BJ (cell line): Measurements from ENCODE around the gene FOSL2. TPM values are rescaled to one million over a fixed set of nuclear protein-coding genes. Genes with fewer than 3 reads are reported as not detected.

Experiments used
- CTCF ChIA-PET: fragments of 350-600 bp; formaldehyde crosslinking; extraction: SDS; loops from one replicate; lab custom pipeline; 2021; ENCODE audit warnings: antibody characterized with exemption, inconsistent platforms; lab: Yijun Ruan, JAX
- POLR2A ChIA-PET: fragments of 300-600 bp; sonication (Branson Sonifier 250); formaldehyde crosslinking; extraction: SDS; loops from one replicate; lab custom pipeline; 2021; ENCODE audit warnings: antibody characterized with exemption; lab: Charles Lee
- DNase-seq: peaks from one replicate; pipeline ENCODE4 v3.0.0-alpha.2; 2011; ENCODE audit warnings: low read depth
- H3K27me3 ChIP-seq: 2 replicates; pipeline ENCODE4 v1.6.0; 2011; ENCODE audit warnings: low read length; ENCODE audit not compliant: control insufficient read depth, insufficient read depth
- H3K36me3 ChIP-seq: 2 replicates; pipeline ENCODE4 v1.5.1; 2011; ENCODE audit warnings: low read length; ENCODE audit not compliant: control insufficient read depth, insufficient read depth
- H3K4me3 ChIP-seq: 2 replicates; pipeline ENCODE4 v1.5.1; 2011; ENCODE audit warnings: low read depth, mild to moderate bottlenecking, control low read depth, low read length
- CTCF ChIP-seq: IDR thresholded peaks from 2 replicates; pipeline ENCODE4 v1.5.1; 2011; ENCODE audit warnings: low read depth, mild to moderate bottlenecking, control low read depth, inconsistent platforms, low read length, moderate library complexity; ENCODE audit not compliant: insufficient read depth
- polyA plus RNA-seq: library from polyadenylated mRNA; depleted of rRNA; stranded (reverse); fragments of >200 nt; gene quantifications from 2 replicates; pipeline ENCODE4 v1.2.3, GENCODE V29; 2011

Gene FOSL2
- polyA plus RNA-seq, 1 experiment, result 52.5 TPM

- H3K36me3 ChIP-seq, result no peaks in the 10 kb centered on the region
- H3K4me3 ChIP-seq, result no peak overlapping the region
- H3K27me3 ChIP-seq, result no peaks in the 10 kb centered on the region; the same call in 1 of the 2 replicates
- no peak for TF ChIP-seq CTCF
- no peak for DNase-seq
- ChIA-PET CTCF (no interaction called here), POLR2A (no interaction called here)
These were observed 18.8 kb upstream of the FOSL2 start for GRCh38 chr2:28373854-28374253.

GRCh38 chr2:28374331-28374730 lies 18.3 kb upstream of the FOSL2 start:
- ChIA-PET POLR2A (no interaction called here), CTCF (no interaction called here)
- H3K27me3 ChIP-seq, result no peaks in the 10 kb centered on the region; the same call in 1 of the 2 replicates
- H3K36me3 ChIP-seq, result no peaks in the 10 kb centered on the region
- H3K4me3 ChIP-seq, result no peak overlapping the region
- TF ChIP-seq CTCF, result no peak
- no peak for DNase-seq

- ChIA-PET POLR2A (no interaction called here), CTCF (no interaction called here)
- TF ChIP-seq CTCF, result no peak
- no peak for DNase-seq
- no peak overlapping the region for H3K4me3 ChIP-seq
- H3K27me3 ChIP-seq, result no peaks in the 10 kb centered on the region; the same call in 1 of the 2 replicates
- no peaks in the 10 kb centered on the region for H3K36me3 ChIP-seq
These were observed 17.4 kb upstream of the FOSL2 start for GRCh38 chr2:28375236-28375635.

GRCh38 chr2:28375742-28376631 lies 16.7 kb upstream of the FOSL2 start:
- Histone ChIP-seq H3K4me3 (no peak overlapping the region), H3K36me3 (no peaks in the 10 kb centered on the region), H3K27me3 (no peaks in the 10 kb centered on the region; the same call in 1 of the 2 replicates)
- ChIA-PET POLR2A (no interaction called here), CTCF (interaction anchor here (1.1 kb wide), 1 partner anchor 16 kb away, joined by 4 read pairs; no protein-coding TSS in a partner anchor)
- no peak for DNase-seq
- TF ChIP-seq CTCF, result no peak

- Histone ChIP-seq H3K36me3 (no peaks in the 10 kb centered on the region), H3K27me3 (no peaks in the 10 kb centered on the region; the same call in 1 of the 2 replicates), H3K4me3 (no peak overlapping the region)
- DNase-seq, result no peak
- ChIA-PET CTCF (no interaction called here), POLR2A (no interaction called here)
- TF ChIP-seq CTCF, result no peak
These were observed 15.4 kb upstream of the FOSL2 start for GRCh38 chr2:28377195-28377816.
